Loucy (cell line): ENCODE results near the gene JAZF1.

Source experiments
- H2AFZ ChIP-seq: fragments of 200-600 bp; sonication (generic); 2 replicates; pipeline ENCODE4 v1.6.0; 2016; ENCODE audit warnings: antibody characterized with exemption, mild to moderate bottlenecking, low read length, moderate library complexity
- H3F3A ChIP-seq: fragments of 200-600 bp; 2 replicates; pipeline ENCODE4 v1.6.0; 2016; ENCODE audit warnings: antibody characterized with exemption, low read depth, mild to moderate bottlenecking
- H3K27me3 ChIP-seq: fragments of 200-600 bp; sonication (generic); 2 replicates; pipeline ENCODE4 v1.6.1; 2014; ENCODE audit warnings: low read length, mild to moderate bottlenecking; ENCODE audit not compliant: insufficient read depth, poor library complexity, severe bottlenecking
- H3K36me3 ChIP-seq: fragments of 200-600 bp; sonication (generic); 2 replicates; pipeline ENCODE4 v1.6.1; 2016; ENCODE audit warnings: low read length; ENCODE audit not compliant: insufficient read depth
- H3K4me1 ChIP-seq: fragments of 200-600 bp; sonication (generic); 2 replicates; pipeline ENCODE4 v1.5.1; 2014; ENCODE audit warnings: low read length, mild to moderate bottlenecking; ENCODE audit not compliant: insufficient read depth, poor library complexity, severe bottlenecking
- H3K4me2 ChIP-seq: fragments of 200-600 bp; sonication (generic); 2 replicates; pipeline ENCODE4 v1.6.0; 2014; ENCODE audit warnings: antibody characterized with exemption, low read length, low read depth, mild to moderate bottlenecking; ENCODE audit not compliant: poor library complexity, severe bottlenecking
- H3K4me3 ChIP-seq: fragments of 200-600 bp; sonication (generic); 2 replicates; pipeline ENCODE4 v1.5.1; 2014; ENCODE audit warnings: low read length, mild to moderate bottlenecking, mixed read lengths; ENCODE audit not compliant: poor library complexity, severe bottlenecking
- H3K79me2 ChIP-seq: fragments of 200-600 bp; sonication (generic); 2 replicates; pipeline ENCODE4 v1.6.1; 2014; ENCODE audit warnings: low read length; ENCODE audit not compliant: insufficient read depth
- H3K9ac ChIP-seq: fragments of 200-600 bp; sonication (generic); 2 replicates; pipeline ENCODE4 v1.6.0; 2014; ENCODE audit warnings: mild to moderate bottlenecking, low read depth, low read length, moderate library complexity; ENCODE audit not compliant: poor library complexity, severe bottlenecking
- H3K9me2 ChIP-seq: fragments of 200-600 bp; sonication (generic); replicated peaks from 2 replicates; pipeline ENCODE4 v1.6.1; 2016; ENCODE audit warnings: low read depth, low read length, mixed read lengths
- H3K9me3 ChIP-seq: fragments of 200-600 bp; sonication (generic); 2 replicates; pipeline ENCODE4 v1.6.1; 2014; ENCODE audit warnings: mild to moderate bottlenecking, antibody characterized with exemption, low read length, low read depth; ENCODE audit not compliant: insufficient read depth
- H4K20me1 ChIP-seq: fragments of 200-600 bp; sonication (generic); 2 replicates; pipeline ENCODE4 v1.6.0; 2014; ENCODE audit warnings: antibody characterized with exemption, low read length, mild to moderate bottlenecking; ENCODE audit not compliant: insufficient read depth, poor library complexity, severe bottlenecking
- CTCF ChIP-seq: fragments of 200-600 bp; sonication (generic); conservative IDR thresholded peaks from 2 replicates; pipeline ENCODE4 v1.5.1; 2014; ENCODE audit warnings: mild to moderate bottlenecking, antibody characterized with exemption, low read length
- EZH2phosphoT487 ChIP-seq: fragments of 200-600 bp; IDR thresholded peaks from 2 replicates; pipeline ENCODE4 v1.6.1; 2018; ENCODE audit warnings: antibody characterized with exemption, mild to moderate bottlenecking, moderate library complexity, borderline replicate concordance

The JAZF1 gene

GRCh38 chr7:28205506-28205905 lies 24.9 kb upstream of the JAZF1 start:
- no peak overlapping the region for H3K4me3 ChIP-seq
- H3K9me3 ChIP-seq: peaks cover 18% of the 10 kb centered on the region; the same call in 1 of the 2 replicates
- no peaks in the 10 kb centered on the region for H4K20me1 ChIP-seq
- H3K36me3 ChIP-seq: no peaks in the 10 kb centered on the region
- H3K9me2 ChIP-seq: no peaks in the 10 kb centered on the region
- H3K4me2 ChIP-seq: no peak overlapping the region
- no peak overlapping the region for H2AFZ ChIP-seq
- H3K27me3 ChIP-seq: no peaks in the 10 kb centered on the region
- H3K9ac ChIP-seq: no peak overlapping the region
- no peaks in the 10 kb centered on the region for H3F3A ChIP-seq
- H3K79me2 ChIP-seq: no peaks in the 10 kb centered on the region
- TF ChIP-seq EZH2phosphoT487 (no peak), CTCF (no peak)
- peaks cover 31% of the 10 kb centered on the region for H3K4me1 ChIP-seq

DNA sequence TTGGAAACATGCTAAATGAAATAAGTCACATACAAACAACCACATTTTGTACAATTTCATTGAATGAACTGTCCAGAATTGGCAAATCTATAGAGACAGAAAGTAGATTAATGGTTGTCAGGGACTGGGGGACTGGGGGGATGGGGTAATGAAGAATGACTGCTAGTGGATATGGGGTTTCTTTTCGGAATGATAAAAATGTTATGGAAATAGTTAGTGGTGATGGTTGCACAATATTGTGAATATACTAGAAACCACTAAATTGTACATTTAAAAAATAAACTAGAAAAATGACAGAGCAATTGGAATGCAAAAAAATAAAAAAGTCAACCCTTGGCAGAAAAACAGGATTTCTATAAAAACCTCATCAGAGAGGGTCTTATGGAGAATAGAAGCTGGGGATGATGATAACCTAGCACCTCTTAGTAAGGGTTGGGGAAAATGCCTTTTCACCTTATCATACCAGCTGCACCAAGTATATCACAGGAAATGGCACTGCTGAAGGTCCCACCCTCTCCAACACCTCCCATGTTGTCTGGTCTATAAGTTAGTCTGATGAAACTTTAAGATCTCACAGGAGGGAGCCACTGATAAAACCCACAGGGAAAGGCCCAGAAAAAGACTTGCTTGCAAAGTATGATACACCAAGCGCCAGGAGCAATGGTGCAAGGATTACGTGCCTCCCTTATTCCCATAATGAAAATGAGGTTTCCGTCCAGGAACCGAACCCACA lies 23.1 kb upstream of the JAZF1 start:
- H3K27me3 ChIP-seq: no peaks in the 10 kb centered on the region
- peaks cover 29% of the 10 kb centered on the region for H3K4me1 ChIP-seq
- no peaks in the 10 kb centered on the region for H3K9me2 ChIP-seq
- H3F3A ChIP-seq: no peaks in the 10 kb centered on the region
- no peaks in the 10 kb centered on the region for H3K79me2 ChIP-seq
- no peak overlapping the region for H2AFZ ChIP-seq
- H3K4me2 ChIP-seq: no peak overlapping the region
- H3K36me3 ChIP-seq: no peaks in the 10 kb centered on the region
- H3K9me3 ChIP-seq: peaks cover 18% of the 10 kb centered on the region; the same call in 1 of the 2 replicates
- TF ChIP-seq EZH2phosphoT487: no peak
- TF ChIP-seq CTCF: no peak
- no peaks in the 10 kb centered on the region for H4K20me1 ChIP-seq
- H3K9ac ChIP-seq: no peak overlapping the region
- no peak overlapping the region for H3K4me3 ChIP-seq

DNA sequence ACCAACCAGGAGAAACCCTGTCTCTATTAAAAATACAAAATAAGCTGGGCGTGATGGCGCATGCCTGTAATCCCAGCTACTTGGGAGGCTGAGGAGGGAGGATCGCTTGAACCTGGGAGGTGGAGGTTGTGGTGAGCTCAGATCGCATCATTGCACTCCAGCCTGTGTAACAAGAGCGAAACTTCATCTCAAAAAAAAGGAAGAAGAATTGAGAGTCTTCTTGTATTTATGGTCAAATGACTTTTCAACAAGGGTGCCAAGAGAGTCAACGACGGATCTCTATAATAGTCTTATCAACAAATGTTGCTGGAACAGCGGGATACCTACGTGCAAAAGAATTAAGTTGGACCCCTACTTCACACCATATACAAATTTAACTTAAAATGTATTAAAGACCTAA lies 21.6 kb upstream of the JAZF1 start:
- Histone ChIP-seq H2AFZ (no peak overlapping the region), H3K79me2 (no peaks in the 10 kb centered on the region), H3K9me3 (peaks cover 8% of the 10 kb centered on the region; the same call in 1 of the 2 replicates), H3K9me2 (no peaks in the 10 kb centered on the region), H3K27me3 (no peaks in the 10 kb centered on the region), H3K9ac (no peak overlapping the region), H3K4me2 (no peak overlapping the region), H4K20me1 (no peaks in the 10 kb centered on the region), H3K36me3 (no peaks in the 10 kb centered on the region), H3K4me3 (no peak overlapping the region), H3K4me1 (peaks cover 27% of the 10 kb centered on the region), H3F3A (no peaks in the 10 kb centered on the region)
- TF ChIP-seq CTCF: no peak
- no peak for TF ChIP-seq EZH2phosphoT487
